Activated CD8-positive, alpha-beta T cell treated with anti-CD3 and anti-CD28 coated beads for 36 hours (primary cell): ENCODE measurements around the gene NOL12. TPM values are rescaled to one million over a fixed set of nuclear protein-coding genes. Genes with fewer than 3 reads are reported as not detected.
"Not testable (repeated sequence)": the region's sequence is repeated elsewhere in the genome, so short reads cannot be mapped to it uniquely, and the experiment has no call there.

Source experiments
- ATAC-seq: fragments of 200-7000 bp; cut with Tn5 transposase; one replicate; pipeline ENCODE4 v1.10.0; 2021; ENCODE audit warnings: mild to moderate bottlenecking, moderate library complexity
- CTCF ChIA-PET: fragments of 350-600 bp; sonication (Branson Sonifier 250); formaldehyde crosslinking; loops from one replicate; lab custom pipeline; 2021; ENCODE audit warnings: antibody characterized with exemption; lab: Charles Lee
- POLR2A ChIA-PET: fragments of 350-600 bp; sonication (Branson Sonifier 250); formaldehyde crosslinking; loops from one replicate; lab custom pipeline; 2021; ENCODE audit warnings: antibody characterized with exemption; lab: Charles Lee
- DNase-seq: peaks from one replicate; pipeline ENCODE4 v3.0.0-alpha.2; 2020
- H3K27ac Mint-ChIP-seq: one replicate; pipeline ENCODE4 v1.8.0; 2021; ENCODE audit warnings: mild to moderate bottlenecking, mixed read lengths
- H3K27me3 Mint-ChIP-seq: one replicate; pipeline ENCODE4 v1.8.0; 2021; ENCODE audit warnings: mixed read lengths
- H3K36me3 Mint-ChIP-seq: one replicate; pipeline ENCODE4 v1.8.0; 2021; ENCODE audit warnings: low read depth, mixed read lengths
- H3K4me1 Mint-ChIP-seq: one replicate; pipeline ENCODE4 v1.8.0; 2021; ENCODE audit warnings: low read depth, mixed read lengths
- H3K4me3 Mint-ChIP-seq: one replicate; pipeline ENCODE4 v1.8.0; 2021; ENCODE audit warnings: mild to moderate bottlenecking, moderate library complexity, mixed read lengths
- H3K9me3 Mint-ChIP-seq: one replicate; pipeline ENCODE4 v1.8.0; 2021; ENCODE audit warnings: mixed read lengths
- intact Hi-C: fragments of 100-400 bp; cut with micrococcal nuclease; formaldehyde crosslinking; loops from one replicate; pipeline ENCODE4 v1.10.0; 2022
- total RNA-seq, 2 experiments: library from RNA; stranded (reverse); gene quantifications; one replicate each; pipeline ENCODE4 v1.2.3, GENCODE V29; 2021
- TF ChIP-seq, protein P1 (sequence below): fragments of 200-600 bp; IDR thresholded peaks from one replicate; pipeline ENCODE4 v1.8.0; 2022; ENCODE audit warnings: antibody characterized with exemption, mild to moderate bottlenecking

Gene NOL12
- total RNA-seq, 2 experiments from 2014 or later = 36.8 to 38.8 TPM

DNA sequence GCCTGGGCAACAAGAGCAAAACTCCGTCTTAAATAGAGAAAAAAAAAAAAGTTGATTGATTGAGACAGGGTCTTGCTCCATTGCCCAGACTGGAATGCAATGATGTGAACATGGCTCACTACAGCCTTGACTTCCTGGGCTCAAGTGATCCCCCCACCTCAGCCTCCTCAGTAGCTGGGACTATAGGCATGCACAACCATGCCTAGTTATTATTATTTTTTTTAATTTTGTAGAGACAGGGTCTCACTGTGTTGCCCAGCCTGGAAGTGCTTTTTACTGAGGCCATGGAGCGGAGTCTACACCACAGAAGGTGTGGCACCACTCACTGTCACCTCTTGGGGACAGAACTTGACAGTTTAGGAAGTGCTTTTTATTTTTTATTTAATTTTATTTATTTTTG is 28.5 kb downstream of the NOL12 start:
- no peak overlapping the region for H3K27ac Mint-ChIP-seq
- H3K9me3 Mint-ChIP-seq = no peaks in the 10 kb centered on the region
- intact Hi-C loops = no loop called here
- H3K36me3 Mint-ChIP-seq = peaks cover 2% of the 10 kb centered on the region
- no peak for DNase-seq
- CTCF ChIA-PET = no interaction called here
- POLR2A ChIA-PET = no interaction called here
- H3K4me3 Mint-ChIP-seq = no peak overlapping the region
- TF ChIP-seq, protein P1, sequence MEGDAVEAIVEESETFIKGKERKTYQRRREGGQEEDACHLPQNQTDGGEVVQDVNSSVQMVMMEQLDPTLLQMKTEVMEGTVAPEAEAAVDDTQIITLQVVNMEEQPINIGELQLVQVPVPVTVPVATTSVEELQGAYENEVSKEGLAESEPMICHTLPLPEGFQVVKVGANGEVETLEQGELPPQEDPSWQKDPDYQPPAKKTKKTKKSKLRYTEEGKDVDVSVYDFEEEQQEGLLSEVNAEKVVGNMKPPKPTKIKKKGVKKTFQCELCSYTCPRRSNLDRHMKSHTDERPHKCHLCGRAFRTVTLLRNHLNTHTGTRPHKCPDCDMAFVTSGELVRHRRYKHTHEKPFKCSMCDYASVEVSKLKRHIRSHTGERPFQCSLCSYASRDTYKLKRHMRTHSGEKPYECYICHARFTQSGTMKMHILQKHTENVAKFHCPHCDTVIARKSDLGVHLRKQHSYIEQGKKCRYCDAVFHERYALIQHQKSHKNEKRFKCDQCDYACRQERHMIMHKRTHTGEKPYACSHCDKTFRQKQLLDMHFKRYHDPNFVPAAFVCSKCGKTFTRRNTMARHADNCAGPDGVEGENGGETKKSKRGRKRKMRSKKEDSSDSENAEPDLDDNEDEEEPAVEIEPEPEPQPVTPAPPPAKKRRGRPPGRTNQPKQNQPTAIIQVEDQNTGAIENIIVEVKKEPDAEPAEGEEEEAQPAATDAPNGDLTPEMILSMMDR = no peak
- no peaks in the 10 kb centered on the region for H3K27me3 Mint-ChIP-seq
- no peaks in the 10 kb centered on the region for H3K4me1 Mint-ChIP-seq
- no peak for ATAC-seq

DNA sequence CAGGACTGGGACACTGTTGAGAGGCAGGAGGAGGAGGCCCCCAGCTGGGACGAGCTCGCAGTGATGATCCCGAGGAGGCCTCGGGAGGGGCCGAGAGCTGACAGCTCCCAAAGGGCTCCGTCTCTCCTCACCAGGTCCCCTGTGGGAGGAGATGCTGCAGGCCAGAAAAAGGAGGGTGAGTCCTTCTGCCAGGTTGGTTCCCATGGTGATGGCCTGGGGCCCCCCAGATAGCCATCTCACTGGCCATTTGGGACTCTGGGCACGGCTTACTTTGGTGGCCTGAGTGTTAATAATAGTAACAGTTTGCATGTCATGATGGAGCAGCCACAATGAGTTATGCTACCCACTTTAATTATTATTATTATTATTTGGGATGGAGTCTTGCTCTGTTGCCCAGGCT is 29.6 kb downstream of the NOL12 start:
- no peak overlapping the region for H3K4me3 Mint-ChIP-seq
- ChIA-PET POLR2A (interaction anchor here (0.5 kb wide), 1 partner anchor 27 kb away, joined by 3 read pairs; no protein-coding TSS in a partner anchor), CTCF (no interaction called here)
- no peak overlapping the region for H3K27ac Mint-ChIP-seq
- ATAC-seq = no peak
- H3K27me3 Mint-ChIP-seq = no peaks in the 10 kb centered on the region
- TF ChIP-seq, protein P1 = no peak
- no peak for DNase-seq
- intact Hi-C loops = no loop called here
- peaks cover 2% of the 10 kb centered on the region for H3K36me3 Mint-ChIP-seq
- no peaks in the 10 kb centered on the region for H3K4me1 Mint-ChIP-seq
- no peaks in the 10 kb centered on the region for H3K9me3 Mint-ChIP-seq

DNA sequence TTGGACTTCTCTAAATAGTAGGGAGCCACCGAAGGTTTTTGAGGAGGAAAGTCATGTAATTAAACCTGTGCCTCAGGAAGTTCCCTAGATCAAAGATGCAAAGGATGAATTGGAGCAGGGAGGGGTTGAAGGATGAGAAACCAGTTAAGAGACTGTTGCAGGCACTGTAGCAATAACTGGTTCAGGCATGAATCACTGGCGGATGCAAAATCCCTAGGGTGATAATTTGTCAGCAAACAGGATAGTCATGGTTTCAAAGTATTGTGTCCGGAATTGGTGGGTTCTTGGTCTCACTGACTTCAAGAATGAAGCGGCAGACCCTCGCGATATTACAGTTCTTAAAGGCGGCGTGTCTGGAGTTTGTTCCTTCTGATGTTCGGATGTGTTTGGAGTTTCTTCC is 30.6 kb downstream of the NOL12 start:
- H3K27me3 Mint-ChIP-seq = no peaks in the 10 kb centered on the region
- TF ChIP-seq, protein P1 = no peak
- peaks cover 2% of the 10 kb centered on the region for H3K36me3 Mint-ChIP-seq
- H3K27ac Mint-ChIP-seq = no peak overlapping the region
- no peak overlapping the region for H3K4me3 Mint-ChIP-seq
- no peaks in the 10 kb centered on the region for H3K9me3 Mint-ChIP-seq
- POLR2A ChIA-PET = no interaction called here
- DNase-seq = no peak
- no peak for ATAC-seq
- H3K4me1 Mint-ChIP-seq = no peaks in the 10 kb centered on the region
- intact Hi-C loops = no loop called here
- CTCF ChIA-PET = no interaction called here

DNA sequence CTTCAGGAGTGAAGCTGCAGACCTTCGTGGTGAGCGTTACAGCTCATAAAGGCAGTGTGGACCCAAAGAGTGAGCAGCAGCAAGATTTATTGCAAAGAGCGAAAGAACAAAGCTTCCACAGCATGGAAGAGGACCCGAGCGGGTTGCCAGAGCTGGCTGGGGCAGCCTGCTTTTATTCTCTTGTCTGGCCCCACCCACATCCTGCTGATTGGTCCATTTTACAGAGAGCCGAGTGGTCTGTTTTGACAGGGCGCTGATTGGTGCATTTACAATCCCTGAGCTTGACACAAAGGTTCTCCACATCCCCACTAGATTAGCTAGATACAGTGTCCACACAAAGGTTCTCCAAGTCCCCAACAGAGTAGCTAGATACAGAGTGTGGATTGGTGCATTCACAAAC is 31.1 kb downstream of the NOL12 start:
- intact Hi-C loops, H3K4me1 Mint-ChIP-seq, H3K27me3 Mint-ChIP-seq, POLR2A ChIA-PET, H3K27ac Mint-ChIP-seq, H3K36me3 Mint-ChIP-seq, ATAC-seq, CTCF ChIA-PET, DNase-seq, H3K9me3 Mint-ChIP-seq, H3K4me3 Mint-ChIP-seq: not testable (repeated sequence)

DNA sequence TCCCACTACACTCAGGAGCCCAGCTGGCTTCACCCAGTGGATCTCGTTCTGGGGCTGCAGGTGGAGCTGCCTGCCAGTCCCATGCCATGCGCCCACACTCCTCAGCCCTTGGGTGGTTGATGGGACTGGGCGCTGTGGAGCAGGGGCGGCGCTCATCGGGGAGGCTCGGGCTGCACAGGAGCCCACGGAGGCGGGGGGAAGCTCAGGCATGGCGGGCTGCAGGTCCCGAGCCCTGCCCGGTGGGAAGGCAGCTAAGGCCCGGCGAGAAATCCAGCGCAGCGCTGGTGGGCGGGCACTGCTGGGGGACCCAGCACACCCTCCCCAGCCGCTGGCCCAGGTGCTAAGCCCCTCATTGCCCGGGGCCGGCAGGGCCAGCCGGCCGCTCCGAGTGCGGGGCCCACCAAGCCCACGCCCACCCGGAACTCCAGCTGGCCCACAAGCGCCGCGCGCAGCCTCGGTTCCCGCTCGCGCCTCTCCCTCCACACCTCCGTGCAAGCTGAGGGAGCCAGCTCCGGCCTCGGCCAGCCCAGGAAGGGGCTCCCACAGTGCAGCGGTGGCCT is 31.7 kb downstream of the NOL12 start:
- intact Hi-C loops, ATAC-seq, H3K36me3 Mint-ChIP-seq, H3K27me3 Mint-ChIP-seq, H3K4me1 Mint-ChIP-seq, H3K9me3 Mint-ChIP-seq, DNase-seq, POLR2A ChIA-PET, H3K27ac Mint-ChIP-seq, H3K4me3 Mint-ChIP-seq, CTCF ChIA-PET: not testable (repeated sequence)

DNA sequence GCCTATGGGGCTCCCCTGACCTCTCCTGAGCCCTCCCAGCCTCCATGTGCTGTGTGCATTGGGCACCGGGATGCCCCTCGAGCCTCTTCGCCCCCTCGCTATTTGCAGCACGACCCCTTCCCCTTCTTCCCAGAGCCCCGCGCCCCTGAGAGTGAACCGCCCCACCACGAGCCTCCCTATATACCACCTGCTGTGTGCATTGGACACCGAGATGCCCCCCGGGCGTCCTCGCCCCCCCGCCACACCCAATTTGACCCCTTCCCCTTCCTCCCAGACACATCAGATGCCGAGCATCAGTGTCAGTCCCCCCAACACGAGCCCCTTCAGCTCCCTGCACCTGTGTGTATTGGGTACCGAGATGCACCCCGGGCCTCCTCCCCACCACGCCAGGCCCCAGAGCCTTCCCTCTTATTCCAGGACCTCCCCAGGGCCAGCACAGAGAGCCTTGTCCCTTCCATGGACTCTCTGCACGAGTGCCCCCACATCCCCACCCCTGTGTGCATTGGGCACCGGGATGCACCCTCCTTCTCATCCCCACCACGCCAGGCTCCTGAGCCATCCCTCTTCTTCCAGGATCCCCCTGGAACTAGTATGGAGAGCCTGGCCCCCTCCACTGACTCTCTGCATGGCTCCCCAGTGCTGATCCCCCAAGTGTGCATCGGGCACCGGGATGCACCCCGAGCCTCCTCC is 39.6 kb downstream of the NOL12 start:
- TF ChIP-seq, protein P1 = no peak
- H3K4me1 Mint-ChIP-seq = no peaks in the 10 kb centered on the region
- ChIA-PET CTCF (no interaction called here), POLR2A (no interaction called here)
- no peak overlapping the region for H3K27ac Mint-ChIP-seq
- no peaks in the 10 kb centered on the region for H3K27me3 Mint-ChIP-seq
- H3K9me3 Mint-ChIP-seq = no peaks in the 10 kb centered on the region
- H3K4me3 Mint-ChIP-seq = no peak overlapping the region
- H3K36me3 Mint-ChIP-seq = no peaks in the 10 kb centered on the region
- intact Hi-C loops = no loop called here
- ATAC-seq = no peak
- no peak for DNase-seq
